ENCODE measurements around the gene LUM.

The LUM gene

GRCh38 chr12:91111366-91112325 lies at the start of gene LUM:
Gene LUM, minus strand, starts transcription at chr12:91111494. Its CDS starts 2,515 bp downstream, at chr12:91108979.
- no peak for DNase-seq (ENCODE audit: low spot score)

GRCh38 chr12:91161009-91161408 lies 49.7 kb upstream of the LUM start:
- DNase-seq (ENCODE audit: low spot score) = no peak

GRCh38 chr12:91155990-91156389 lies 44.7 kb upstream of the LUM start:
- no peak for DNase-seq (ENCODE audit: low spot score)

GRCh38 chr12:91154131-91154530 lies 42.8 kb upstream of the LUM start:
- DNase-seq (ENCODE audit: low spot score) = no peak

- no peak for DNase-seq (ENCODE audit: low spot score)
Observed at GRCh38 chr12:91144053-91144452, 32.8 kb upstream of the LUM start.

GRCh38 chr12:91143206-91143605 lies 31.9 kb upstream of the LUM start:
- DNase-seq (ENCODE audit: low spot score) = no peak

- no peak for DNase-seq (ENCODE audit: low spot score)
Observed at GRCh38 chr12:91142221-91142631, 30.9 kb upstream of the LUM start.

- no peak for DNase-seq (ENCODE audit: low spot score)
Observed at GRCh38 chr12:91140026-91140931, 29.0 kb upstream of the LUM start.

- no peak for DNase-seq (ENCODE audit: low spot score)
Observed at GRCh38 chr12:91139286-91139685, 28.0 kb upstream of the LUM start.

- no peak for DNase-seq (ENCODE audit: low spot score)
Observed at GRCh38 chr12:91138337-91138920, 27.1 kb upstream of the LUM start.

- no peak for DNase-seq (ENCODE audit: low spot score)
Observed at GRCh38 chr12:91133871-91134270, 22.6 kb upstream of the LUM start.

GRCh38 chr12:91129662-91130362 lies 18.5 kb upstream of the LUM start:
- no peak for DNase-seq (ENCODE audit: low spot score)

GRCh38 chr12:91127751-91128150 lies 16.5 kb upstream of the LUM start:
- no peak for DNase-seq (ENCODE audit: low spot score)

- no peak for DNase-seq (ENCODE audit: low spot score)
Observed at GRCh38 chr12:91127306-91127705, 16.0 kb upstream of the LUM start.

- DNase-seq (ENCODE audit: low spot score) = no peak
Observed at GRCh38 chr12:91126516-91126915, 15.2 kb upstream of the LUM start.

- DNase-seq (ENCODE audit: low spot score) = no peak
Observed at GRCh38 chr12:91123236-91123916, 12.1 kb upstream of the LUM start.

GRCh38 chr12:91120781-91121180 lies 9.5 kb upstream of the LUM start:
- DNase-seq (ENCODE audit: low spot score) = no peak

- no peak for DNase-seq (ENCODE audit: low spot score)
Observed at GRCh38 chr12:91119089-91119488, 7.8 kb upstream of the LUM start.

GRCh38 chr12:91113621-91114020 lies 2.3 kb upstream of the LUM start:
- no peak for DNase-seq (ENCODE audit: low spot score)

- no peak for DNase-seq (ENCODE audit: low spot score)
Observed at GRCh38 chr12:91110311-91110924, 876 bp downstream of the LUM start.
